NCI-H187 (cell line): Measurements from ENCODE around the gene WDR6.

Source experiments
- DNase-seq, 2 experiments: peaks; one replicate each; lab custom pipeline; 2025; lab: John Stamatoyannopoulos, UW

The WDR6 gene

GRCh38 chr3:49007068-49007770 is at the start of gene WDR6:
TSS of gene WDR6 (plus strand) at chr3:49007391. CDS start at chr3:49007432, 41 bp downstream.
- DNase-seq: peak; percentile 72 to 81

- DNase-seq: no peak
Observed at GRCh38 chr3:48960841-48961413, 46.3 kb upstream of the WDR6 start.

GRCh38 chr3:48962340-48962739 is 44.9 kb upstream of the WDR6 start:
- no peak for DNase-seq

- DNase-seq: no peak
Observed at GRCh38 chr3:48962939-48963338, 44.3 kb upstream of the WDR6 start.

- no peak for DNase-seq
Observed at GRCh38 chr3:48963591-48963990, 43.6 kb upstream of the WDR6 start.

GRCh38 chr3:48966367-48966766 is 40.8 kb upstream of the WDR6 start:
- no peak for DNase-seq

- no peak for DNase-seq
Observed at GRCh38 chr3:48966876-48967361, 40.3 kb upstream of the WDR6 start.

GRCh38 chr3:48970586-48970985 is 36.6 kb upstream of the WDR6 start:
- no peak for DNase-seq

GRCh38 chr3:48974076-48974864 is 32.9 kb upstream of the WDR6 start:
- DNase-seq: no peak

- no peak for DNase-seq
Observed at GRCh38 chr3:48979451-48979850, 27.7 kb upstream of the WDR6 start.

- no peak for DNase-seq
Observed at GRCh38 chr3:48980295-48980694, 26.9 kb upstream of the WDR6 start.

- DNase-seq: no peak
Observed at GRCh38 chr3:48982016-48982415, 25.2 kb upstream of the WDR6 start.

- no peak for DNase-seq
Observed at GRCh38 chr3:48982686-48983085, 24.5 kb upstream of the WDR6 start.

GRCh38 chr3:48983096-48983495 is 24.1 kb upstream of the WDR6 start:
- no peak for DNase-seq

- DNase-seq: no peak
Observed at GRCh38 chr3:48984663-48985062, 22.5 kb upstream of the WDR6 start.

GRCh38 chr3:48985831-48986376 is 21.3 kb upstream of the WDR6 start:
- DNase-seq: no peak

- DNase-seq: no peak
Observed at GRCh38 chr3:48989126-48989795, 17.9 kb upstream of the WDR6 start.

- peak in 1 of 2 experiments; percentile 44 for DNase-seq
Observed at GRCh38 chr3:48989796-48990635, 17.2 kb upstream of the WDR6 start, which contains the start of gene P4HTM. TSS of gene P4HTM (plus strand) at chr3:48990241. CDS start at chr3:48990257, 16 bp downstream.

GRCh38 chr3:48990636-48991469 is 16.3 kb upstream of the WDR6 start:
- DNase-seq: no peak
